Inflammatory macrophage treated with lipopolysaccharide for 1 hour (primary cell): ENCODE results near the gene WIF1.
A peak's percentile ranks its signal among the peaks of the same experiment; 100 is the strongest.

Experiments
- DNase-seq, 2 donors: peaks; one replicate each; pipeline ENCODE4 v3.0.0-alpha.2; 2020 to 2022

Gene WIF1

GRCh38 chr12:65121956-65122469 is 908 bp upstream of the WIF1 start:
- no peak for DNase-seq

GRCh38 chr12:65119063-65119462 is 2.0 kb downstream of the WIF1 start:
- DNase-seq = no peak

GRCh38 chr12:65113621-65114035 is 7.5 kb downstream of the WIF1 start:
- no peak for DNase-seq

- peak in 1 of 2 donors; percentile 5 for DNase-seq
These were observed 14.2 kb downstream of the WIF1 start for GRCh38 chr12:65106948-65107347.

GRCh38 chr12:65100140-65100539 is 21.0 kb downstream of the WIF1 start:
- DNase-seq = no peak

- DNase-seq = no peak
These were observed 21.9 kb downstream of the WIF1 start for GRCh38 chr12:65099182-65099581.

GRCh38 chr12:65098364-65098763 is 22.7 kb downstream of the WIF1 start:
- DNase-seq = no peak

GRCh38 chr12:65094722-65095121 is 26.4 kb downstream of the WIF1 start:
- no peak for DNase-seq

GRCh38 chr12:65093606-65094005 is 27.5 kb downstream of the WIF1 start:
- no peak for DNase-seq

GRCh38 chr12:65090461-65090860 is 30.6 kb downstream of the WIF1 start:
- DNase-seq = no peak

- DNase-seq = no peak
These were observed 34.9 kb downstream of the WIF1 start for GRCh38 chr12:65086236-65086635.

GRCh38 chr12:65084579-65084978 is 36.5 kb downstream of the WIF1 start:
- DNase-seq = no peak

GRCh38 chr12:65083581-65083980 is 37.5 kb downstream of the WIF1 start:
- no peak for DNase-seq

GRCh38 chr12:65082406-65082805 is 38.7 kb downstream of the WIF1 start:
- DNase-seq = no peak

GRCh38 chr12:65081496-65081895 is 39.6 kb downstream of the WIF1 start:
- DNase-seq = no peak

GRCh38 chr12:65074932-65075331 is 46.2 kb downstream of the WIF1 start:
- DNase-seq = no peak

- DNase-seq = no peak
These were observed 51.8 kb downstream of the WIF1 start for GRCh38 chr12:65069336-65069735.

- no peak for DNase-seq
These were observed 53.7 kb downstream of the WIF1 start for GRCh38 chr12:65067383-65067782.

GRCh38 chr12:65055859-65056258 is 65.2 kb downstream of the WIF1 start:
- no peak for DNase-seq

- DNase-seq = no peak
These were observed 69.9 kb downstream of the WIF1 start for GRCh38 chr12:65051218-65051617.

GRCh38 chr12:65045269-65045668 is 75.8 kb downstream of the WIF1 start:
- DNase-seq = no peak

- no peak for DNase-seq
These were observed 81.8 kb downstream of the WIF1 start for GRCh38 chr12:65039301-65039700.

- no peak for DNase-seq
These were observed 96.0 kb downstream of the WIF1 start for GRCh38 chr12:65025136-65025535.

- no peak for DNase-seq
These were observed 97.6 kb downstream of the WIF1 start for GRCh38 chr12:65023485-65023884.

GRCh38 chr12:65022960-65023359 is 98.1 kb downstream of the WIF1 start:
- no peak for DNase-seq

GRCh38 chr12:65022421-65022820 is 98.7 kb downstream of the WIF1 start:
- DNase-seq = no peak
